Measurements from ENCODE around the gene ZNF14.

GRCh38 chr19:19743176-19743575, 10.3 kb upstream of the ZNF14 start:
- TF ChIP-seq, protein P1, sequence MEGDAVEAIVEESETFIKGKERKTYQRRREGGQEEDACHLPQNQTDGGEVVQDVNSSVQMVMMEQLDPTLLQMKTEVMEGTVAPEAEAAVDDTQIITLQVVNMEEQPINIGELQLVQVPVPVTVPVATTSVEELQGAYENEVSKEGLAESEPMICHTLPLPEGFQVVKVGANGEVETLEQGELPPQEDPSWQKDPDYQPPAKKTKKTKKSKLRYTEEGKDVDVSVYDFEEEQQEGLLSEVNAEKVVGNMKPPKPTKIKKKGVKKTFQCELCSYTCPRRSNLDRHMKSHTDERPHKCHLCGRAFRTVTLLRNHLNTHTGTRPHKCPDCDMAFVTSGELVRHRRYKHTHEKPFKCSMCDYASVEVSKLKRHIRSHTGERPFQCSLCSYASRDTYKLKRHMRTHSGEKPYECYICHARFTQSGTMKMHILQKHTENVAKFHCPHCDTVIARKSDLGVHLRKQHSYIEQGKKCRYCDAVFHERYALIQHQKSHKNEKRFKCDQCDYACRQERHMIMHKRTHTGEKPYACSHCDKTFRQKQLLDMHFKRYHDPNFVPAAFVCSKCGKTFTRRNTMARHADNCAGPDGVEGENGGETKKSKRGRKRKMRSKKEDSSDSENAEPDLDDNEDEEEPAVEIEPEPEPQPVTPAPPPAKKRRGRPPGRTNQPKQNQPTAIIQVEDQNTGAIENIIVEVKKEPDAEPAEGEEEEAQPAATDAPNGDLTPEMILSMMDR (IDR thresholded peaks at IDR 0.05; ENCODE audit: low read length), result no peak
- no peak for TF ChIP-seq EZH2 (optimal IDR thresholded peaks at IDR 0.05; ENCODE audit: low read depth, low read length)

Measured in MM.1S (cell line).